Measurements from ENCODE around the gene SGIP1. TPM values are rescaled to one million over a fixed set of nuclear protein-coding genes. Genes with fewer than 3 reads are reported as not detected.
"Not testable (repeated sequence)": the region's sequence is repeated elsewhere in the genome, so short reads cannot be mapped to it uniquely, and the experiment has no call there.

The SGIP1 gene
- total and polyA plus RNA-seq, 9 donors = 0.91 to 7.0 (median 3.3) TPM

DNA sequence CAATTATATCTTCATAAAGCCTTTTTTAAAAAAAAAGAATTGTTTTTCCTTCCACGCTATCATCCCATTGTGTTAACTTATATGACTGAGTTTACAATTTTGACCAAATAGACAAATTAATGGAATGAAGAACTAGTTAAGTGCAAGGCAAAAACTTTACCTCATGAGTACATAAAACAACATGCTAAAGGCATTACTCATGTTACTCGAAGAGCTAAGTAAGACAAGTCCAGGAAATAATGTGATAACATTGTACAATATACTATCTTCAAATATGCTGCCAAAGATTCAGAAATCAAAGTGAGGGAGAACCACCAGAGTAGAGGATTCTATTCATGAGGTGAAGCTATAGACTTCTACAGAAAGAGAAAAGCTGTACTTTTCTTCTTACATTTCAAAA lies 194.1 kb downstream of the SGIP1 start:
- Histone ChIP-seq H3K27me3 (no peaks in the 10 kb centered on the region), H3K36me3 (no peaks in the 10 kb centered on the region), H3K9me3 (no peaks in the 10 kb centered on the region), H3K4me1 (ENCODE audit: insufficient read depth) (no peaks in the 10 kb centered on the region), H3K4me3 (no peak overlapping the region), H3K27ac (no peak overlapping the region)
- DNase-seq = no peak
- TF ChIP-seq, protein P1, sequence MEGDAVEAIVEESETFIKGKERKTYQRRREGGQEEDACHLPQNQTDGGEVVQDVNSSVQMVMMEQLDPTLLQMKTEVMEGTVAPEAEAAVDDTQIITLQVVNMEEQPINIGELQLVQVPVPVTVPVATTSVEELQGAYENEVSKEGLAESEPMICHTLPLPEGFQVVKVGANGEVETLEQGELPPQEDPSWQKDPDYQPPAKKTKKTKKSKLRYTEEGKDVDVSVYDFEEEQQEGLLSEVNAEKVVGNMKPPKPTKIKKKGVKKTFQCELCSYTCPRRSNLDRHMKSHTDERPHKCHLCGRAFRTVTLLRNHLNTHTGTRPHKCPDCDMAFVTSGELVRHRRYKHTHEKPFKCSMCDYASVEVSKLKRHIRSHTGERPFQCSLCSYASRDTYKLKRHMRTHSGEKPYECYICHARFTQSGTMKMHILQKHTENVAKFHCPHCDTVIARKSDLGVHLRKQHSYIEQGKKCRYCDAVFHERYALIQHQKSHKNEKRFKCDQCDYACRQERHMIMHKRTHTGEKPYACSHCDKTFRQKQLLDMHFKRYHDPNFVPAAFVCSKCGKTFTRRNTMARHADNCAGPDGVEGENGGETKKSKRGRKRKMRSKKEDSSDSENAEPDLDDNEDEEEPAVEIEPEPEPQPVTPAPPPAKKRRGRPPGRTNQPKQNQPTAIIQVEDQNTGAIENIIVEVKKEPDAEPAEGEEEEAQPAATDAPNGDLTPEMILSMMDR (IDR thresholded peaks at IDR 0.05) = no peak
- TF ChIP-seq EP300 (IDR thresholded peaks at IDR 0.05) (no peak), POLR2A (IDR thresholded peaks at IDR 0.05) (no peak)
- WGBS, 3 donors = 56 to 61% (median 58%) methylated on average over 2 of the region's 2 CpGs
- intact Hi-C loops (cut with DNase I) = no loop called here

DNA sequence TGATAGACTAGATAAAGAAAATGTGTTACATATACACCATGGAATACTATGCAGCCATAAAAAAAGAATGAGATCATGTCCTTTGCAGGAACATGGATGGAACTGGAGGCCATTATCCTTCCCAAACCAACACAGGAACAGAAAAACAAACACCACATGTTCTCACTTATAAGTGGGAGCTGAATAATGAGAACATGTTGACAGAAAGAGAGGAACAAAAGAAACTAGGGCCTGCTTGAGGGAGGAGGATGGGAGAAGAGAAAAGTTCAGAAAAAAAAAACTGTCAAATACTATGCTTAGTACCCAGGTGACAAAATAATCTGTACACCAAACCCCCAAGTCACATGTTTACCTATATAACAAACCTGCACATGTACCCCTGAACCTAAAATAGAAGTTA lies 194.8 kb downstream of the SGIP1 start:
- H3K36me3 ChIP-seq; H3K9me3 ChIP-seq; intact Hi-C loops (cut with DNase I); H3K27ac ChIP-seq; H3K4me1 ChIP-seq (ENCODE audit: insufficient read depth); DNase-seq; H3K4me3 ChIP-seq; H3K27me3 ChIP-seq: not testable (repeated sequence)

DNA sequence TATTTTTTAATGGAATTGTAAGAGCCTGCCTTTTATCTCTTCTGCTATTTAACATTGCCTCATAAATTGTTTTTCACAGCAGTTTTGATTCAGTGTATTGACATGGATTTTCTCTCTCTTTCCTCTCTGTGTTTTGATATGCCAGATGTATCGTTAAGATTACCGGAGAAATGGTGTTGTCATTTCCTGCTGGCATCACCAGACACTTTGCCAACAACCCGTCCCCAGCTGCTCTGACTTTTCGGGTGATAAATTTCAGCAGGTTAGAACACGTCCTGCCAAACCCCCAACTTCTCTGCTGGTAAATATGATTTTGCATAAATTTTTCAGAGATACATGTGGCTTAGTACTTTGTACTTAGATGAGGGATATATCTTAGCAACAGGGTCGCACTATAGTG lies 195.2 kb downstream of the SGIP1 start:
- Histone ChIP-seq H3K36me3 (no peaks in the 10 kb centered on the region), H3K4me1 (ENCODE audit: insufficient read depth) (no peaks in the 10 kb centered on the region), H3K9me3 (no peaks in the 10 kb centered on the region), H3K4me3 (no peak overlapping the region), H3K27me3 (no peaks in the 10 kb centered on the region), H3K27ac (no peak overlapping the region)
- DNase-seq = no peak
- intact Hi-C loops (cut with DNase I) = no loop called here
- TF ChIP-seq, protein P1 (IDR thresholded peaks at IDR 0.05) = no peak
- no peak for TF ChIP-seq EP300 (IDR thresholded peaks at IDR 0.05)
- TF ChIP-seq POLR2A (IDR thresholded peaks at IDR 0.05) = no peak
- 73 to 82% (median 80%) methylated on average over 6 of the region's 6 CpGs for WGBS, 3 donors

DNA sequence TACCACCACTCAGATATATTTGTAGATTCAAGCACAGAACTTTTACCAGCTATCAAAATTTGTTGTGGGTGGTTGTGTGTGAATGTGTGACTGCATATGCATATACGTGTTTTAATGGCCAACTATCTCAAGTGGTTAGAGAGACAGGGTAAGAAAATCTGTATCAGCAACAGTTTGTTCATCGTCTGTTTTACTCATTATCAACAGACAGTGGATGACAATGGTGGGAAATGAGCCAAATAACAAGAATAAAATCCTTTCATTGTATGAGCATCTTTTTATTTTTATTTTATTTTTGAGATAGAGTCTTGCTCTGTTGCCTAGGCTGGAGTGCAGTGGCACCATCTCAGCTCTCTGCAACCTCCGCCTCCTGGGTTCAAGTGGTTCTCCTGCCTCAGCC lies 195.6 kb downstream of the SGIP1 start:
- 78 to 80% (median 79%) methylated on average over 3 of the region's 3 CpGs for WGBS, 3 donors
- no peak for DNase-seq
- no peaks in the 10 kb centered on the region for H3K36me3 ChIP-seq
- intact Hi-C loops (cut with DNase I) = no loop called here
- TF ChIP-seq, protein P1 (IDR thresholded peaks at IDR 0.05) = no peak
- TF ChIP-seq EP300 (IDR thresholded peaks at IDR 0.05) (no peak), POLR2A (IDR thresholded peaks at IDR 0.05) (no peak)
- H3K4me3 ChIP-seq = no peak overlapping the region
- H3K9me3 ChIP-seq = no peaks in the 10 kb centered on the region
- no peaks in the 10 kb centered on the region for H3K27me3 ChIP-seq
- H3K27ac ChIP-seq = no peak overlapping the region
- no peaks in the 10 kb centered on the region for H3K4me1 ChIP-seq (ENCODE audit: insufficient read depth)

DNA sequence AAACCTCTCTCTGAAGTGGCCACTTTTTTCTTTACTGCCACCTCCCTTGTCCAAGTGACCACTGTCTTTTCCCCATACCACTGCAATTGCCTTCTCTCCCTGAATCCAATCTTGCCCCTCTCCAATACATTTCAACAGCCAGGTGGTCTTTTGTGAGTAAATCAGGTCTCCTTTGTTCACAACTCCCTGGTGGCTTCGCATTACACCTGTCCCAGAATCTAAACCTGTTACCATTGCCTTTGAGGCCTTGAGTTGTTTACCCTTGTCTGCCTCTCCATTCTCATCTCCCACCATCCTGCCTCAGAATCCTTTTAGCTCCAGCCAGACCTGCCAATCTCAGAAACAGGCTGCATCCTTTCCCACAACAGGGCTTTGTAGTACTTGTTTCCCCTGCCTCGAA lies 196.5 kb downstream of the SGIP1 start:
- Histone ChIP-seq H3K27ac (no peak overlapping the region), H3K4me1 (ENCODE audit: insufficient read depth) (no peaks in the 10 kb centered on the region), H3K9me3 (no peaks in the 10 kb centered on the region), H3K4me3 (no peak overlapping the region), H3K27me3 (no peaks in the 10 kb centered on the region), H3K36me3 (no peaks in the 10 kb centered on the region)
- WGBS, 3 donors = 79 to 85% (median 80%) methylated on average over 2 of the region's 2 CpGs
- no peak for DNase-seq
- intact Hi-C loops (cut with DNase I) = no loop called here
- TF ChIP-seq POLR2A (IDR thresholded peaks at IDR 0.05) (no peak), EP300 (IDR thresholded peaks at IDR 0.05) (no peak)
- TF ChIP-seq, protein P1 (IDR thresholded peaks at IDR 0.05) = no peak
